ENCODE results near the gene IKZF3. TPM values are rescaled to one million over a fixed set of nuclear protein-coding genes. Genes with fewer than 3 reads are reported as not detected.
"Not testable (repeated sequence)": the region's sequence is repeated elsewhere in the genome, so short reads cannot be mapped to it uniquely, and the experiment has no call there.

Gene IKZF3
- total RNA-seq, 1 donor from 2014 or later = 23.1 TPM

- intact Hi-C loops (cut with micrococcal nuclease) = loop anchor here (5.0 to 10.0 kb wide), 2 partner anchors 34 to 167 kb away; partner anchors contain the start of genes LRRC3C and ORMDL3
Measured at GRCh38 chr17:39757931-39758873, 105.9 kb downstream of the IKZF3 start.

GRCh38 chr17:39757176-39757662 is 106.9 kb downstream of the IKZF3 start:
- intact Hi-C loops (cut with micrococcal nuclease) = loop anchor here (5.0 to 10.0 kb wide), 2 partner anchors 35 to 168 kb away; partner anchors contain the start of genes LRRC3C and ORMDL3

GRCh38 chr17:39756380-39757079 is 107.6 kb downstream of the IKZF3 start:
- intact Hi-C loops (cut with micrococcal nuclease) = loop anchor here (5.0 to 10.0 kb wide), 2 partner anchors 36 to 168 kb away; partner anchors contain the start of genes LRRC3C and ORMDL3

GRCh38 chr17:39755554-39756379 is 108.3 kb downstream of the IKZF3 start:
- intact Hi-C loops (cut with micrococcal nuclease) = loop anchor here (1.0 to 10.0 kb wide), 4 partner anchors 37 to 169 kb away; partner anchors contain the start of genes LRRC3C, ORMDL3 and STARD3

GRCh38 chr17:39754958-39755553 is 109.1 kb downstream of the IKZF3 start:
- intact Hi-C loops (cut with micrococcal nuclease) = loop anchor here (1.0 to 10.0 kb wide), 9 partner anchors 15 to 225 kb away; partner anchors contain the start of genes IKZF3, LRRC3C, MIEN1 and ORMDL3

GRCh38 chr17:39754161-39754957 is 109.8 kb downstream of the IKZF3 start:
- intact Hi-C loops (cut with micrococcal nuclease) = loop anchor here (1.0 to 10.0 kb wide), 7 partner anchors 16 to 226 kb away; partner anchors contain the start of genes IKZF3, LRRC3C, MIEN1 and ORMDL3

GRCh38 chr17:39753514-39754160 is 110.5 kb downstream of the IKZF3 start:
- intact Hi-C loops (cut with micrococcal nuclease) = loop anchor here (1.0 to 10.0 kb wide), 7 partner anchors 17 to 227 kb away; partner anchors contain the start of genes IKZF3, LRRC3C, MIEN1 and ORMDL3

GRCh38 chr17:39752241-39752881 is 111.8 kb downstream of the IKZF3 start:
- intact Hi-C loops (cut with micrococcal nuclease) = loop anchor here (10.0 kb wide), 1 partner anchor 172 kb away; the partner anchor contains the start of genes LRRC3C and ORMDL3

GRCh38 chr17:39751637-39752036 is 112.5 kb downstream of the IKZF3 start:
- intact Hi-C loops (cut with micrococcal nuclease) = loop anchor here (10.0 kb wide), 1 partner anchor 173 kb away; the partner anchor contains the start of genes LRRC3C and ORMDL3

GRCh38 chr17:39751016-39751543 is 113.0 kb downstream of the IKZF3 start:
- intact Hi-C loops (cut with micrococcal nuclease) = loop anchor here (10.0 kb wide), 1 partner anchor 174 kb away; the partner anchor contains the start of genes LRRC3C and ORMDL3

- intact Hi-C loops (cut with micrococcal nuclease) = loop anchor here (10.0 kb wide), 1 partner anchor 174 kb away; the partner anchor contains the start of genes LRRC3C and ORMDL3
Measured at GRCh38 chr17:39750131-39751015, 113.7 kb downstream of the IKZF3 start.

GRCh38 chr17:39748444-39749034 is 115.6 kb downstream of the IKZF3 start:
- intact Hi-C loops (cut with micrococcal nuclease) = not testable (repeated sequence)

- intact Hi-C loops (cut with micrococcal nuclease) = no loop called here
Measured at GRCh38 chr17:39747745-39748144, 116.4 kb downstream of the IKZF3 start.

GRCh38 chr17:39746145-39746461 is 118.0 kb downstream of the IKZF3 start:
- intact Hi-C loops (cut with micrococcal nuclease) = no loop called here

- intact Hi-C loops (cut with micrococcal nuclease) = no loop called here
Measured at GRCh38 chr17:39745335-39746144, 118.6 kb downstream of the IKZF3 start.
